Adrenal gland (tissue), 5 donors: ENCODE data around the gene EPHA6.

ENCODE experiments used
- POLR2A ChIP-seq, 2 donors: fragments of 450-650 bp; IDR thresholded peaks; one replicate each; pipeline ENCODE4 v1.6.1; 2017; ENCODE audit warnings: antibody characterized with exemption in 2 of 2, mild to moderate bottlenecking in 2 of 2, moderate library complexity in 1 of 2
- TF ChIP-seq, protein P1 (sequence below), 6 experiments: fragments of 450-650 bp in 4 of 6; fragments of 200-600 bp in 2 of 6; sonication (generic) in 1 of 6; IDR thresholded peaks; 1 replicate in 5 of 6; 2 replicates in 1 of 6; pipeline versions ENCODE4 v1.5.1 to v1.8.0; 2016 to 2021; ENCODE audit warnings: antibody characterized with exemption in 6 of 6, mild to moderate bottlenecking in 2 of 6, moderate library complexity in 1 of 6
- donor health status: DM: no; HTN: no; CAD: no.

GRCh38 chr3:97495896-97496295 is 681.5 kb downstream of the EPHA6 start:
- TF ChIP-seq, protein P1, sequence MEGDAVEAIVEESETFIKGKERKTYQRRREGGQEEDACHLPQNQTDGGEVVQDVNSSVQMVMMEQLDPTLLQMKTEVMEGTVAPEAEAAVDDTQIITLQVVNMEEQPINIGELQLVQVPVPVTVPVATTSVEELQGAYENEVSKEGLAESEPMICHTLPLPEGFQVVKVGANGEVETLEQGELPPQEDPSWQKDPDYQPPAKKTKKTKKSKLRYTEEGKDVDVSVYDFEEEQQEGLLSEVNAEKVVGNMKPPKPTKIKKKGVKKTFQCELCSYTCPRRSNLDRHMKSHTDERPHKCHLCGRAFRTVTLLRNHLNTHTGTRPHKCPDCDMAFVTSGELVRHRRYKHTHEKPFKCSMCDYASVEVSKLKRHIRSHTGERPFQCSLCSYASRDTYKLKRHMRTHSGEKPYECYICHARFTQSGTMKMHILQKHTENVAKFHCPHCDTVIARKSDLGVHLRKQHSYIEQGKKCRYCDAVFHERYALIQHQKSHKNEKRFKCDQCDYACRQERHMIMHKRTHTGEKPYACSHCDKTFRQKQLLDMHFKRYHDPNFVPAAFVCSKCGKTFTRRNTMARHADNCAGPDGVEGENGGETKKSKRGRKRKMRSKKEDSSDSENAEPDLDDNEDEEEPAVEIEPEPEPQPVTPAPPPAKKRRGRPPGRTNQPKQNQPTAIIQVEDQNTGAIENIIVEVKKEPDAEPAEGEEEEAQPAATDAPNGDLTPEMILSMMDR (IDR thresholded peaks at IDR 0.05) = no peak
- TF ChIP-seq POLR2A (IDR thresholded peaks at IDR 0.05) = no peak
